Measurements from ENCODE around the gene NXPH3. TPM values are rescaled to one million over a fixed set of nuclear protein-coding genes. Genes with fewer than 3 reads are reported as not detected.
A peak's percentile ranks its signal among the peaks of the same experiment; 100 is the strongest.

NXPH3 gene
- polyA plus RNA-seq, 1 of the 3 experiments (the other 2 are of a cell fraction): 0.30 TPM

DNA sequence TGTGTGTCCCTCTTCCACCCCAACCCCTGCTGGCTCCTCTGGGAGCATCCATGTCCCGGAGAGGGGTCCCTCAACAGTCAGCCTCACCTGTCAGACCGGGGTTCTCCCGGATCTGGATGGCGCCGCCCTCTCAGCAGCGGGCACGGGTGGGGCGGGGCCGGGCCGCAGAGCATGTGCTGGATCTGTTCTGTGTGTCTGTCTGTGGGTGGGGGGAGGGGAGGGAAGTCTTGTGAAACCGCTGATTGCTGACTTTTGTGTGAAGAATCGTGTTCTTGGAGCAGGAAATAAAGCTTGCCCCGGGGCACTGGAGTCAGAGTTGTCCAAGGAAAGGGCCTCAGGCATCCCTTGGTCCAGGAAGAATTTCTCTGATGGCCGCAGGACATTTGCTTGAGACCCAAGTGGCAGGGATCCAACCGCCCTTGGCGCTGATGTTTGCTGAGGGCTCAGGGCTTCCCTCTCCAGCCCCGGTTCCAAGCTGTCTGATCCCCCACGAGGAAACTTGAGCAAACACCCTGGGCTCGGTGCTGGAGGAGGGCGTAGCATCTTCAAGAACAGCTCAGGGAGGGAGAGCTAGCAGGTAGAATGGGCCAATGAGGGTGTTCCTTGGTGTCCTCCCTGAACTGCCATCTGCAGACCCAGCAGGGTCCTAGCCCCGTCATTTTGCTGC lies 4.5 kb downstream of the NXPH3 start (continued):
- no peak for TF ChIP-seq RFX5 (IDR thresholded peaks at IDR 0.05; ENCODE audit: low read length)
- TF ChIP-seq, protein P1, sequence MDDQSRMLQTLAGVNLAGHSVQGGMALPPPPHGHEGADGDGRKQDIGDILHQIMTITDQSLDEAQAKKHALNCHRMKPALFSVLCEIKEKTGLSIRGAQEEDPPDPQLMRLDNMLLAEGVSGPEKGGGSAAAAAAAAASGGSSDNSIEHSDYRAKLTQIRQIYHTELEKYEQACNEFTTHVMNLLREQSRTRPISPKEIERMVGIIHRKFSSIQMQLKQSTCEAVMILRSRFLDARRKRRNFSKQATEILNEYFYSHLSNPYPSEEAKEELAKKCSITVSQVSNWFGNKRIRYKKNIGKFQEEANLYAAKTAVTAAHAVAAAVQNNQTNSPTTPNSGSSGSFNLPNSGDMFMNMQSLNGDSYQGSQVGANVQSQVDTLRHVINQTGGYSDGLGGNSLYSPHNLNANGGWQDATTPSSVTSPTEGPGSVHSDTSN (IDR thresholded peaks at IDR 0.05): no peak
- no peak for TF ChIP-seq TEAD4 (IDR thresholded peaks at IDR 0.05; ENCODE audit: borderline replicate concordance, insufficient read depth)
- TF ChIP-seq TAF1 (IDR thresholded peaks at IDR 0.05; ENCODE audit: borderline replicate concordance, low read depth, low read length): no peak

DNA sequence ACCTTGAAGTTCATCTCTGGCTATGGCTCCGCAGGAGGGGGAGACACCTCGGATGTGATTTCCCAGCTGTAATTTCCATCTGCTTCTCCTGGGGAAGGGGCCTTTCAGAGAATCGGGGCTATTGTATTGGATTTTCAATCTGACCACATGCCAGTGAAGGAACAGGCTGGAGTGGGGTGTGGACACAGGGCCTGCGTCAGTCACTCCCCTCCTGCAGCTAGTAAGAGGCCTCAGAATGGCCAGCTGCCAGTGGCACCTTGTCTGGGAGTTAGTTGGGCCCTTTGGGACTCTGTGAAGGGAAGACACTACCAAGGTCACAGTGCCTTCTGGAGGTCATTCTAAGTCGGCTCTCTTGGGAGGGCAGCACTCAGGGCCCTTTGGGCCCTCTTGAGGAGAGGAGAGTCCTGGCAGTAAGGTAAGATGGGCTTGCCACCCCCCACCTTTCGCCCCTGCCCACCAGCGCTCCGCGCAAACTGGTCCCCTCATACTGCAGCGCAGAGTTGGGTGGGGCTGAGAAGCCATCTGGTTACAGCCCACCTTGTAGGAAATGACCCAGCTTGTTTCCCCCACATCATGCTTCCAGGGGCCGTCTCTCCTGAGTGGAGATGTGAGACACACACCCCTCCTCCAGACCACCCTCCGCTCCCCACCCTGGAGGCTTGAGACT lies 5.4 kb downstream of the NXPH3 start:
- Histone ChIP-seq H3K4me2 (no peak overlapping the region), H3K9ac (no peak overlapping the region), H4K20me1 (ENCODE audit: insufficient read depth) (no peaks in the 10 kb centered on the region), H3K36me3 (replicated peaks in 1 of 2; ENCODE audit: control insufficient read depth in 1 of 2, insufficient read depth in 2 of 2, low read length in 1 of 2) (no peaks in the 10 kb centered on the region), H3K4me1 (ENCODE audit: control insufficient read depth in 1 of 2, insufficient read depth in 2 of 2, low read depth in 1 of 2, low read length in 1 of 2) (peaks cover 9 to 18% of the 10 kb centered on the region in 2 experiments; a peak in 2 of 4 replicates), H3K9me2 (no peaks in the 10 kb centered on the region), H3K27ac (ENCODE audit: low read depth in 2 of 2, low read length in 1 of 2) (no peak overlapping the region), H2AFZ (ENCODE audit: low read depth) (no peak overlapping the region), H3K27me3 (ENCODE audit: insufficient read depth) (no peaks in the 10 kb centered on the region), H3K79me2 (ENCODE audit: insufficient read depth) (no peaks in the 10 kb centered on the region), H3K4me3 (ENCODE audit: low read depth in 2 of 2, low read length in 1 of 2) (no peak overlapping the region), H3K9me3 (no peaks in the 10 kb centered on the region), H3F3A (replicated peaks; ENCODE audit: insufficient read depth) (no peaks in the 10 kb centered on the region)
- ChIA-PET CTCF (interaction anchor here (1.1 to 48.9 kb wide), 4 partner anchors 11 to 113 kb away, joined by 5 to 2107 read pairs (median 34); partner anchors contain the start of genes SLC35B1 and SPOP), POLR2A (no interaction called here)
- 97% methylated on average over 11 of the region's 12 CpGs for WGBS (ENCODE audit: low lambda C conversion rate)
- no peak for TF ChIP-seq GABPA (IDR thresholded peaks at IDR 0.05; ENCODE audit: low read depth)
- TF ChIP-seq, protein P1 (IDR thresholded peaks at IDR 0.05): no peak
- no peak for DNase-seq

DNA sequence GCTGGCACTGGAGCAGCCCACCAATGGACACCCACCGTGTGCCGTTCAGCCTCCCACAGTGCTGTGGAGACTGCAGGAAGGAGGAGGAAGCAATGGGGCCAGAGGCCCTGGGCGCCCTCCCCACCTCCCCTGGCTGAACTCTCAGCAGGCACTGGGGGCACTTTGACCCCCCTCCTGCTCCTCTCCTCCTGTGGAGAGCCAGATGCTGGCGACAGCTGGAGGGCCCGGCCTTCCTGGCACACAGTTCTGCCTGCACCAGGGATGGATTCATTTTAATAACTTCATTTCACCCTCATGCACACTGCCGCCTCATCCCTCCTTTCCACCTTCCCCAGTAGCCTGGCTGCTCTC lies 6.0 kb downstream of the NXPH3 start:
- Histone ChIP-seq H3K9me2 (no peaks in the 10 kb centered on the region), H3K27me3 (ENCODE audit: insufficient read depth) (no peaks in the 10 kb centered on the region), H3F3A (replicated peaks; ENCODE audit: insufficient read depth) (no peaks in the 10 kb centered on the region), H3K4me3 (ENCODE audit: low read depth in 2 of 2, low read length in 1 of 2) (no peak overlapping the region), H3K4me2 (no peak overlapping the region), H3K79me2 (ENCODE audit: insufficient read depth) (no peaks in the 10 kb centered on the region), H3K9me3 (no peaks in the 10 kb centered on the region), H2AFZ (ENCODE audit: low read depth) (no peak overlapping the region), H3K4me1 (ENCODE audit: control insufficient read depth in 1 of 2, insufficient read depth in 2 of 2, low read depth in 1 of 2, low read length in 1 of 2) (peaks cover 9 to 14% of the 10 kb centered on the region in 2 experiments; a peak in 2 of 4 replicates), H3K27ac (ENCODE audit: low read depth in 2 of 2, low read length in 1 of 2) (no peak overlapping the region), H3K36me3 (replicated peaks in 1 of 2; ENCODE audit: control insufficient read depth in 1 of 2, insufficient read depth in 2 of 2, low read length in 1 of 2) (no peaks in the 10 kb centered on the region), H4K20me1 (ENCODE audit: insufficient read depth) (no peaks in the 10 kb centered on the region), H3K9ac (no peak overlapping the region)
- DNase-seq: peak; percentile 60
- 67% methylated on average over 3 of the region's 6 CpGs for WGBS (ENCODE audit: low lambda C conversion rate)
- ChIA-PET CTCF (interaction anchor here (1.1 to 48.9 kb wide), 4 partner anchors 11 to 112 kb away, joined by 5 to 2107 read pairs (median 34); partner anchors contain the start of genes SLC35B1 and SPOP), POLR2A (no interaction called here)
- TF ChIP-seq CHD2 (IDR thresholded peaks at IDR 0.05; ENCODE audit: low read length, partially characterized antibody): no peak
- TF ChIP-seq RFX5 (IDR thresholded peaks at IDR 0.05; ENCODE audit: low read length): no peak
- no peak for TF ChIP-seq SMC3 (IDR thresholded peaks at IDR 0.05; ENCODE audit: low read depth, low read length)
- TF ChIP-seq EZH2phosphoT487 (IDR thresholded peaks at IDR 0.05; ENCODE audit: borderline replicate concordance, low read depth): no peak
- no peak for TF ChIP-seq JUND (IDR thresholded peaks at IDR 0.05)
- no peak for TF ChIP-seq SIN3A (IDR thresholded peaks at IDR 0.05; ENCODE audit: borderline replicate concordance, low read depth, low read length)
- no peak for TF ChIP-seq RXRA (IDR thresholded peaks at IDR 0.05; ENCODE audit: borderline replicate concordance, low read depth)
- TF ChIP-seq, protein P1 (IDR thresholded peaks at IDR 0.05): no peak
- TF ChIP-seq ELF1 (IDR thresholded peaks at IDR 0.05): no peak
- TF ChIP-seq YY1 (IDR thresholded peaks at IDR 0.05; ENCODE audit: low read depth): no peak
- TF ChIP-seq GATA2 (CRISPR knock-in tag; IDR thresholded peaks at IDR 0.05): no peak
- TF ChIP-seq NFIC (IDR thresholded peaks at IDR 0.05; ENCODE audit: borderline replicate concordance): no peak
- TF ChIP-seq, protein P2, sequence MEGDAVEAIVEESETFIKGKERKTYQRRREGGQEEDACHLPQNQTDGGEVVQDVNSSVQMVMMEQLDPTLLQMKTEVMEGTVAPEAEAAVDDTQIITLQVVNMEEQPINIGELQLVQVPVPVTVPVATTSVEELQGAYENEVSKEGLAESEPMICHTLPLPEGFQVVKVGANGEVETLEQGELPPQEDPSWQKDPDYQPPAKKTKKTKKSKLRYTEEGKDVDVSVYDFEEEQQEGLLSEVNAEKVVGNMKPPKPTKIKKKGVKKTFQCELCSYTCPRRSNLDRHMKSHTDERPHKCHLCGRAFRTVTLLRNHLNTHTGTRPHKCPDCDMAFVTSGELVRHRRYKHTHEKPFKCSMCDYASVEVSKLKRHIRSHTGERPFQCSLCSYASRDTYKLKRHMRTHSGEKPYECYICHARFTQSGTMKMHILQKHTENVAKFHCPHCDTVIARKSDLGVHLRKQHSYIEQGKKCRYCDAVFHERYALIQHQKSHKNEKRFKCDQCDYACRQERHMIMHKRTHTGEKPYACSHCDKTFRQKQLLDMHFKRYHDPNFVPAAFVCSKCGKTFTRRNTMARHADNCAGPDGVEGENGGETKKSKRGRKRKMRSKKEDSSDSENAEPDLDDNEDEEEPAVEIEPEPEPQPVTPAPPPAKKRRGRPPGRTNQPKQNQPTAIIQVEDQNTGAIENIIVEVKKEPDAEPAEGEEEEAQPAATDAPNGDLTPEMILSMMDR (IDR thresholded peaks at IDR 0.05): no peak
- TF ChIP-seq, protein P3, sequence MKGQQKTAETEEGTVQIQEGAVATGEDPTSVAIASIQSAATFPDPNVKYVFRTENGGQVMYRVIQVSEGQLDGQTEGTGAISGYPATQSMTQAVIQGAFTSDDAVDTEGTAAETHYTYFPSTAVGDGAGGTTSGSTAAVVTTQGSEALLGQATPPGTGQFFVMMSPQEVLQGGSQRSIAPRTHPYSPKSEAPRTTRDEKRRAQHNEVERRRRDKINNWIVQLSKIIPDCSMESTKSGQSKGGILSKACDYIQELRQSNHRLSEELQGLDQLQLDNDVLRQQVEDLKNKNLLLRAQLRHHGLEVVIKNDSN (IDR thresholded peaks at IDR 0.05; ENCODE audit: borderline replicate concordance, low read depth): no peak
- TF ChIP-seq TAF1 (IDR thresholded peaks at IDR 0.05; ENCODE audit: borderline replicate concordance, low read depth, low read length): no peak

All from SK-N-SH (cell line).